Muscle of leg (tissue), 11 donors: ENCODE results near the gene ELAVL1. TPM values are rescaled to one million over a fixed set of nuclear protein-coding genes. Genes with fewer than 3 reads are reported as not detected.
A peak's percentile ranks its signal among the peaks of the same experiment; 100 is the strongest.
"Not testable (repeated sequence)": the region's sequence is repeated elsewhere in the genome, so short reads cannot be mapped to it uniquely, and the experiment has no call there.

Experiments used
- DNase-seq: peaks from one replicate; pipeline ENCODE4 v3.0.0; 2013
- H3K27ac ChIP-seq: one replicate; pipeline ENCODE4 v1.5.1; 2013; ENCODE audit warnings: mild to moderate bottlenecking, low read length, control low read depth
- H3K27me3 ChIP-seq: one replicate; pipeline ENCODE4 v1.6.1; 2013; ENCODE audit warnings: low read length; ENCODE audit not compliant: control insufficient read depth, insufficient read depth
- H3K36me3 ChIP-seq: one replicate; pipeline ENCODE4 v1.6.1; 2013; ENCODE audit warnings: low read length; ENCODE audit not compliant: control insufficient read depth, insufficient read depth
- H3K4me1 ChIP-seq: one replicate; pipeline ENCODE4 v1.6.1; 2013; ENCODE audit warnings: low read length; ENCODE audit not compliant: control insufficient read depth, insufficient read depth
- H3K4me3 ChIP-seq: one replicate; pipeline ENCODE4 v1.5.1; 2013; ENCODE audit warnings: low read length, control low read depth
- H3K9me3 ChIP-seq: replicated peaks from 2 replicates; pipeline ENCODE4 v1.6.1; 2013; ENCODE audit warnings: low read depth, low read length; ENCODE audit not compliant: control insufficient read depth
- WGBS: methylation state at CpG from one replicate; pipeline ENCODE4 v1.1.5; 2013; ENCODE audit warnings: missing lambda C conversion rate; ENCODE audit not compliant: insufficient coverage; 5-methylcytosine and 5-hydroxymethylcytosine counted together
- polyA plus RNA-seq, 8 donors: library from polyadenylated mRNA; unstranded; fragments of 120-200 nt; gene quantifications; one replicate each; pipeline versions ENCODE4 v1.2.1 to v1.2.3, GENCODE V29; 2013; ENCODE audit warnings: inconsistent platforms in 1 of 8, low replicate concordance in 1 of 8; ENCODE audit not compliant: insufficient read length in 8 of 8, insufficient read depth in 1 of 8
- total RNA-seq: library from RNA; stranded (reverse); fragments of 120-200 nt; gene quantifications from one replicate; pipeline ENCODE4 v1.2.4, GENCODE V29; 2013

The ELAVL1 gene
- total and polyA plus RNA-seq, 9 donors = 36.7 to 67.4 (median 56.7) TPM

GRCh38 chr19:7962644-7963268 is 42.7 kb downstream of the ELAVL1 start:
- no peak for DNase-seq
- H3K4me1 ChIP-seq = no peaks in the 10 kb centered on the region
- no peaks in the 10 kb centered on the region for H3K9me3 ChIP-seq
- H3K4me3 ChIP-seq = no peak overlapping the region
- 85% methylated on average over 16 of the region's 22 CpGs for WGBS
- no peaks in the 10 kb centered on the region for H3K27me3 ChIP-seq
- no peak overlapping the region for H3K27ac ChIP-seq
- H3K36me3 ChIP-seq = peaks cover 87% of the 10 kb centered on the region

GRCh38 chr19:7961920-7962626 is 43.4 kb downstream of the ELAVL1 start:
- Histone ChIP-seq H3K4me3 (no peak overlapping the region), H3K4me1 (no peaks in the 10 kb centered on the region)
- WGBS = 92% methylated on average over 8 of the region's 13 CpGs

GRCh38 chr19:7961082-7961481 is 44.4 kb downstream of the ELAVL1 start:
- not testable (repeated sequence) for H3K4me1 ChIP-seq, DNase-seq, H3K9me3 ChIP-seq, H3K27ac ChIP-seq, H3K27me3 ChIP-seq, H3K4me3 ChIP-seq
- no CpG with 5 or more reads among the region's 4 CpGs for WGBS
- H3K36me3 ChIP-seq = peaks cover 78% of the 10 kb centered on the region

More at GRCh38 chr19:7961920-7962626, 43.4 kb downstream of the ELAVL1 start:
- peaks cover 84% of the 10 kb centered on the region for H3K36me3 ChIP-seq
- H3K27ac ChIP-seq = no peak overlapping the region
- no peaks in the 10 kb centered on the region for H3K27me3 ChIP-seq
- DNase-seq = no peak
- no peaks in the 10 kb centered on the region for H3K9me3 ChIP-seq

- no peak overlapping the region for H3K4me3 ChIP-seq
- no peaks in the 10 kb centered on the region for H3K9me3 ChIP-seq
- H3K27ac ChIP-seq = no peak overlapping the region
- H3K27me3 ChIP-seq = no peaks in the 10 kb centered on the region
- 94% methylated on average over 3 of the region's 6 CpGs for WGBS
- H3K4me1 ChIP-seq = no peaks in the 10 kb centered on the region
- DNase-seq = no peak
- H3K36me3 ChIP-seq = peaks cover 60% of the 10 kb centered on the region
Measured at GRCh38 chr19:7959211-7959610, 46.2 kb downstream of the ELAVL1 start.

GRCh38 chr19:7955696-7956095 is 49.7 kb downstream of the ELAVL1 start:
- DNase-seq = no peak
- no peak overlapping the region for H3K27ac ChIP-seq
- H3K4me3 ChIP-seq = no peak overlapping the region
- H3K36me3 ChIP-seq = peaks cover 27% of the 10 kb centered on the region
- H3K27me3 ChIP-seq = no peaks in the 10 kb centered on the region
- H3K9me3 ChIP-seq = no peaks in the 10 kb centered on the region
- no peaks in the 10 kb centered on the region for H3K4me1 ChIP-seq
- 87% methylated on average over 7 of the region's 11 CpGs for WGBS

- Histone ChIP-seq H3K27ac (no peak overlapping the region), H3K36me3 (peaks cover 14% of the 10 kb centered on the region), H3K4me1 (no peaks in the 10 kb centered on the region), H3K9me3 (no peaks in the 10 kb centered on the region), H3K27me3 (no peaks in the 10 kb centered on the region), H3K4me3 (no peak overlapping the region)
- WGBS = 78% methylated on average over 6 of the region's 7 CpGs
- DNase-seq = no peak
Measured at GRCh38 chr19:7953576-7953975, 51.9 kb downstream of the ELAVL1 start.

- no peak overlapping the region for H3K4me3 ChIP-seq
- no peaks in the 10 kb centered on the region for H3K4me1 ChIP-seq
- H3K36me3 ChIP-seq = peaks cover 10% of the 10 kb centered on the region
- H3K27ac ChIP-seq = no peak overlapping the region
- DNase-seq = no peak
- 31% methylated on average over 3 of the region's 3 CpGs for WGBS
- H3K9me3 ChIP-seq = no peaks in the 10 kb centered on the region
- no peaks in the 10 kb centered on the region for H3K27me3 ChIP-seq
Measured at GRCh38 chr19:7953060-7953459, 52.4 kb downstream of the ELAVL1 start.

GRCh38 chr19:7947939-7948338 is 57.5 kb downstream of the ELAVL1 start:
- Histone ChIP-seq H3K9me3 (no peaks in the 10 kb centered on the region), H3K27me3 (no peaks in the 10 kb centered on the region), H3K36me3 (no peaks in the 10 kb centered on the region), H3K4me3 (no peak overlapping the region), H3K4me1 (peaks cover 2% of the 10 kb centered on the region), H3K27ac (no peak overlapping the region)
- DNase-seq = no peak
- 93% methylated on average over 2 of the region's 4 CpGs for WGBS

GRCh38 chr19:7944177-7944761 is 61.2 kb downstream of the ELAVL1 start:
- Histone ChIP-seq H3K27me3 (no peaks in the 10 kb centered on the region), H3K4me3 (peak overlapping the region; percentile 69), H3K9me3 (no peaks in the 10 kb centered on the region), H3K4me1 (peaks cover 11% of the 10 kb centered on the region), H3K27ac (peak overlapping the region; percentile 97), H3K36me3 (peaks cover 25% of the 10 kb centered on the region)
- WGBS = 17% methylated on average over 10 of the region's 18 CpGs
- DNase-seq = peak; percentile 97

GRCh38 chr19:7943444-7944176 is 61.8 kb downstream of the ELAVL1 start, which contains the start of gene TIMM44:
TSS of gene TIMM44 (minus strand) at chr19:7943666. CDS start at chr19:7943651, 15 bp downstream.
- H3K4me3 ChIP-seq = peak within 1 kb of the TSS; percentile 74
- DNase-seq = peak; percentile 100
- H3K27ac ChIP-seq = peak within 1 kb of the TSS; percentile 97
- H3K9me3 ChIP-seq = no peaks in the 10 kb centered on the region
- H3K27me3 ChIP-seq = no peaks in the 10 kb centered on the region
- under 1% methylated on average over 56 of the region's 56 CpGs for WGBS
- H3K36me3 ChIP-seq = peaks cover 30% of the 10 kb centered on the region
- peaks cover 11% of the 10 kb centered on the region for H3K4me1 ChIP-seq
